CD14-positive monocyte (primary cell): ENCODE measurements around the gene KRT26. TPM values are rescaled to one million over a fixed set of nuclear protein-coding genes. Genes with fewer than 3 reads are reported as not detected.
"Not testable (repeated sequence)": the region's sequence is repeated elsewhere in the genome, so short reads cannot be mapped to it uniquely, and the experiment has no call there.

Source experiments
- DNase-seq, 3 donors: peaks; one replicate each; pipeline ENCODE4 v3.0.0-alpha.2; 2011 to 2022
- H2AFZ ChIP-seq: 2 replicates; pipeline ENCODE4 v1.6.0; 2012; ENCODE audit warnings: mild to moderate bottlenecking, low read depth, low read length, inconsistent platforms; ENCODE audit not compliant: insufficient read depth, poor library complexity, severe bottlenecking
- H3K27ac ChIP-seq, 2 donors: 1 replicate in 1 of 2; 2 replicates in 1 of 2; pipeline ENCODE4 v1.5.1; 2012 to 2013; ENCODE audit warnings: low read length in 2 of 2, control low read depth in 1 of 2, inconsistent platforms in 1 of 2, low read depth in 1 of 2, mild to moderate bottlenecking in 1 of 2
- H3K27me3 ChIP-seq, 2 donors: one replicate each; pipeline versions ENCODE4 v1.6.0 to v1.6.1; 2011 to 2013; ENCODE audit warnings: low read length in 2 of 2; ENCODE audit not compliant: control insufficient read depth in 2 of 2, insufficient read depth in 2 of 2
- H3K36me3 ChIP-seq, 2 donors: replicated peaks in 1 of 2; 1 replicate in 1 of 2; 2 replicates in 1 of 2; pipeline versions ENCODE4 v1.5.1 to v1.6.1; 2012 to 2013; ENCODE audit warnings: low read length in 2 of 2, control low read depth in 1 of 2, inconsistent platforms in 1 of 2, mild to moderate bottlenecking in 1 of 2; ENCODE audit not compliant: insufficient read depth in 2 of 2, control insufficient read depth in 1 of 2
- H3K4me1 ChIP-seq, 2 donors: 1 replicate in 1 of 2; 2 replicates in 1 of 2; pipeline versions ENCODE4 v1.5.1 to v1.6.1; 2012 to 2013; ENCODE audit warnings: low read length in 2 of 2, control low read depth in 1 of 2, inconsistent platforms in 1 of 2, mild to moderate bottlenecking in 1 of 2, moderate library complexity in 1 of 2; ENCODE audit not compliant: insufficient read depth in 2 of 2, control insufficient read depth in 1 of 2
- H3K4me2 ChIP-seq: replicated peaks from 2 replicates; pipeline ENCODE3; 2012; ENCODE audit warnings: low read length, moderate library complexity, mild to moderate bottlenecking; ENCODE audit not compliant: poor library complexity, severe bottlenecking; ENCODE audit errors: extremely low read depth
- H3K4me3 ChIP-seq, 3 experiments: fragments of 200-600 bp in 1 of 3; sonication (generic) in 1 of 3; replicated peaks in 1 of 3; 1 replicate in 2 of 3; 2 replicates in 1 of 3; pipeline ENCODE4 v1.5.1; 2011 to 2013; ENCODE audit warnings: low read length in 3 of 3, mild to moderate bottlenecking in 3 of 3, control low read depth in 2 of 3, low read depth in 2 of 3, inconsistent platforms in 1 of 3, moderate library complexity in 1 of 3
- H3K79me2 ChIP-seq: 2 replicates; pipeline ENCODE4 v1.6.0; 2012; ENCODE audit warnings: mild to moderate bottlenecking, control low read depth, inconsistent platforms, low read length, moderate library complexity; ENCODE audit not compliant: insufficient read depth
- H3K9ac ChIP-seq: 2 replicates; pipeline ENCODE4 v1.6.0; 2017; ENCODE audit warnings: low read length, mild to moderate bottlenecking; ENCODE audit not compliant: insufficient read depth, poor library complexity, severe bottlenecking
- H3K9me3 ChIP-seq, 2 donors: replicated peaks in 1 of 2; 1 replicate in 1 of 2; 2 replicates in 1 of 2; pipeline versions ENCODE4 v1.5.1 to v1.6.1; 2012 to 2013; ENCODE audit warnings: low read length in 2 of 2, control low read depth in 1 of 2; ENCODE audit not compliant: control insufficient read depth in 1 of 2, insufficient read depth in 1 of 2
- H4K20me1 ChIP-seq: 2 replicates; pipeline ENCODE4 v1.6.0; 2012; ENCODE audit warnings: mild to moderate bottlenecking, low read length, control low read depth, moderate library complexity; ENCODE audit not compliant: insufficient read depth
- H3K27ac Mint-ChIP-seq, 7 donors: one replicate each; pipeline ENCODE4 v1.8.0; 2020; ENCODE audit warnings: mild to moderate bottlenecking in 7 of 7, mixed read lengths in 7 of 7, moderate library complexity in 6 of 7, inconsistent platforms in 2 of 7
- H3K27me3 Mint-ChIP-seq, 3 donors: one replicate each; pipeline ENCODE4 v1.8.0; 2021 to 2022; ENCODE audit warnings: low read depth in 3 of 3, mild to moderate bottlenecking in 3 of 3, mixed read lengths in 3 of 3, moderate library complexity in 3 of 3, inconsistent platforms in 1 of 3
- H3K36me3 Mint-ChIP-seq, 2 donors: one replicate each; pipeline ENCODE4 v1.8.0; 2020; ENCODE audit warnings: mixed read lengths in 2 of 2, inconsistent platforms in 1 of 2, mild to moderate bottlenecking in 1 of 2
- H3K4me1 Mint-ChIP-seq: one replicate; pipeline ENCODE4 v1.8.0; 2020; ENCODE audit warnings: mild to moderate bottlenecking, mixed read lengths
- H3K4me3 Mint-ChIP-seq, 2 donors: one replicate each; pipeline ENCODE4 v1.8.0; 2020; ENCODE audit warnings: mild to moderate bottlenecking in 2 of 2, mixed read lengths in 2 of 2, moderate library complexity in 1 of 2
- H3K9me3 Mint-ChIP-seq, 7 donors: one replicate each; pipeline ENCODE4 v1.8.0; 2020 to 2022; ENCODE audit warnings: mixed read lengths in 7 of 7, mild to moderate bottlenecking in 6 of 7, moderate library complexity in 6 of 7, inconsistent platforms in 2 of 7
- CTCF ChIP-seq: fragments of 200-600 bp; IDR thresholded peaks from one replicate; pipeline ENCODE4 v1.8.0; 2022; ENCODE audit warnings: antibody characterized with exemption, mild to moderate bottlenecking
- WGBS: methylation state at CpG from one replicate; pipeline ENCODE4 v1.1.5; 2013; ENCODE audit warnings: missing lambda C conversion rate; ENCODE audit not compliant: insufficient coverage; 5-methylcytosine and 5-hydroxymethylcytosine counted together
- intact Hi-C, 2 donors: fragments of 100-400 bp; cut with micrococcal nuclease; formaldehyde crosslinking; loops; one replicate each; pipeline versions ENCODE4 v1.15.0 to v1.15.1; 2023
- polyA plus RNA-seq, 3 donors: library from polyadenylated mRNA; depleted of rRNA in 1 of 3; unstranded in 2 of 3; stranded (reverse) in 1 of 3; fragments of 300-500 nt in 2 of 3; fragments of >200 nt in 1 of 3; fragmentation: Illumina TruSeq in 2 of 3; gene quantifications; 1 replicate in 2 of 3; 2 replicates in 1 of 3; pipeline ENCODE4 v1.2.3, GENCODE V29; 2012 to 2021

Gene KRT26
- polyA plus RNA-seq, 3 donors: not detected

DNA sequence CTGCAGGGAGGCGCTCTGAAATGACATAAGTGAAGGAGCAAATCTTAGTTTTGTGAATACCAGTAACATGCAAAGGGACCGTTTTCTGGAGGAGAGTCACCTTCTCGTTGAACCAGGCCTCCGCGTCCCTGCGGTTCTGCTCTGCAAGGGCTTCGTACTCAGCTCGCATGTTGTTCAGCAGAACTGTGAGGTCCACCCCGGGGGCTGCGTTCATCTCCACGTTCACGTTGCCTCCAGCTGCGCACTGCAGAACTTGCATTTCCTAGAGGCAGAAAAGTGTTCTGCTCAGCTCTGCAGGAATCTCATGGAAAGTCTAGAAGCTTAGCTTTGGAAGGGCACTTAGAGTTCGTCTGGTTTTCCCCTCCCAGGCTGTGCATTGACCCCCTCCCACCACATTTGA is 20.9 kb downstream of the KRT26 start:
- peaks cover 0 to 9% (median 3%) of the 10 kb centered on the region in 7 donors for H3K9me3 Mint-ChIP-seq
- Histone ChIP-seq H2AFZ (no peak overlapping the region), H3K36me3 (no peaks in the 10 kb centered on the region), H3K4me2 (no peak overlapping the region), H3K4me3 (no peak overlapping the region), H3K27me3 (peaks cover 6 to 20% of the 10 kb centered on the region in 2 donors), H3K9ac (no peak overlapping the region), H3K4me1 (no peaks in the 10 kb centered on the region), H3K79me2 (no peaks in the 10 kb centered on the region), H3K27ac (no peak overlapping the region), H3K9me3 (peaks cover 0 to 6% of the 10 kb centered on the region in 2 donors), H4K20me1 (no peaks in the 10 kb centered on the region)
- no peak overlapping the region for H3K27ac Mint-ChIP-seq
- H3K36me3 Mint-ChIP-seq: no peaks in the 10 kb centered on the region
- no peak for DNase-seq
- no peak for TF ChIP-seq CTCF
- H3K4me3 Mint-ChIP-seq: peak overlapping the region in 1 of 2 donors; percentile 19
- peaks cover 1 to 23% (median 18%) of the 10 kb centered on the region in 3 donors for H3K27me3 Mint-ChIP-seq
- H3K4me1 Mint-ChIP-seq: no peaks in the 10 kb centered on the region
- WGBS: 96% methylated on average over 13 of the region's 14 CpGs
- intact Hi-C loops: no loop called here

GRCh38 chr17:40750391-40750790 is 21.6 kb downstream of the KRT26 start:
- H3K36me3 ChIP-seq: no peaks in the 10 kb centered on the region
- no peak overlapping the region for H3K4me3 ChIP-seq
- no peaks in the 10 kb centered on the region for H4K20me1 ChIP-seq
- H3K4me1 ChIP-seq: no peaks in the 10 kb centered on the region
- peaks cover 0 to 22% (median 21%) of the 10 kb centered on the region in 3 donors for H3K27me3 Mint-ChIP-seq
- no peak overlapping the region for H3K4me3 Mint-ChIP-seq
- H3K27ac Mint-ChIP-seq: no peak overlapping the region
- H3K27me3 ChIP-seq: peaks cover 6 to 22% of the 10 kb centered on the region in 2 donors
- no peak overlapping the region for H2AFZ ChIP-seq
- no peaks in the 10 kb centered on the region for H3K4me1 Mint-ChIP-seq
- H3K79me2 ChIP-seq: no peaks in the 10 kb centered on the region
- WGBS: no CpG with 5 or more reads among the region's 6 CpGs
- intact Hi-C loops: no loop called here
- no peak for TF ChIP-seq CTCF
- H3K9ac ChIP-seq: no peak overlapping the region
- H3K27ac ChIP-seq: no peak overlapping the region
- peaks cover 0 to 6% of the 10 kb centered on the region in 2 donors for H3K9me3 ChIP-seq
- no peaks in the 10 kb centered on the region for H3K36me3 Mint-ChIP-seq
- H3K4me2 ChIP-seq: no peak overlapping the region
- DNase-seq: no peak
- peaks cover 0 to 9% (median 3%) of the 10 kb centered on the region in 7 donors for H3K9me3 Mint-ChIP-seq

- H2AFZ ChIP-seq, H3K27ac ChIP-seq, H3K79me2 ChIP-seq, H3K4me1 ChIP-seq, H3K36me3 ChIP-seq, H3K9me3 ChIP-seq, intact Hi-C loops, H3K4me3 Mint-ChIP-seq, H3K4me3 ChIP-seq, DNase-seq, H3K4me1 Mint-ChIP-seq, H3K4me2 ChIP-seq, H4K20me1 ChIP-seq, H3K27ac Mint-ChIP-seq, H3K9me3 Mint-ChIP-seq, H3K36me3 Mint-ChIP-seq, H3K9ac ChIP-seq: not testable (repeated sequence)
- no CpG with 5 or more reads among the region's 1 CpG for WGBS
- H3K27me3 Mint-ChIP-seq: peaks cover 3 to 27% (median 20%) of the 10 kb centered on the region in 3 donors
- H3K27me3 ChIP-seq: peaks cover 8 to 22% of the 10 kb centered on the region in 2 donors
Observed at GRCh38 chr17:40748666-40749065, 23.3 kb downstream of the KRT26 start.
